SW 1271 (cell line): ENCODE measurements around the gene APLP2.
"Not testable (repeated sequence)": the region's sequence is repeated elsewhere in the genome, so short reads cannot be mapped to it uniquely, and the experiment has no call there.

Experiments
- DNase-seq, 2 experiments: peaks; one replicate each; lab custom pipeline; 2025; lab: John Stamatoyannopoulos, UW

APLP2 gene

GRCh38 chr11:130193551-130193950 lies 123.9 kb downstream of the APLP2 start:
- not testable (repeated sequence) for DNase-seq
